ENCODE data around the gene DDAH2.

DDAH2 gene

DNA sequence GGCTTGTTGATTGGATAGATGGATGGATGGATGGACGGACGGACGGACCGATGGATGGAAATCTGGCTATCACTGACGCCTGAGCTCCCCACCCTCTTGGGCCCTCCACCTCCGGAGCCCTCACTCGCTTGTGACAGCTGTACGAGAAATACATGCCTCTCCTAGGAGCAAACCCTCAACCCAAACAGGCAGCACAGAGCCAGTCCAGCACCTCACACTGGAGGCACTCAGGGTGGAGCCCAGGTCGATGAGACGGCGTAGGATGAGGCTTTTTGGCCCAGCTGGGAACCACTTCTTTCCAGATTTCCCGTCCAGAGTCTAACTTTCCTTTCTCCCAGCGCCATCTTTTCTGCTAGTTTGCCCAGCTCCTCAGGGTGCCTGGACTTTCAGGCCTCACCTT lies 45.5 kb downstream of the DDAH2 start:
- no peak for DNase-seq
- Histone ChIP-seq H3K27ac (ENCODE audit: low read length) (no peak overlapping the region), H3K4me1 (ENCODE audit: insufficient read depth, low read length) (no peaks in the 10 kb centered on the region), H3K4me3 (ENCODE audit: low read depth in 1 of 2, low read length in 2 of 2) (no peak overlapping the region), H3K27me3 (ENCODE audit: insufficient read depth, low read length, poor library complexity) (no peaks in the 10 kb centered on the region), H3K9ac (ENCODE audit: low read depth, low read length) (no peak overlapping the region), H3K4me2 (ENCODE audit: insufficient read depth, low read length) (no peak overlapping the region), H3K79me2 (ENCODE audit: insufficient read depth, low read length) (no peaks in the 10 kb centered on the region), H2AFZ (ENCODE audit: low read depth, low read length) (no peak overlapping the region), H3K36me3 (ENCODE audit: insufficient read depth, low read length) (peaks cover 30% of the 10 kb centered on the region), H3K9me3 (ENCODE audit: insufficient read depth, low read length, severe bottlenecking) (no peaks in the 10 kb centered on the region), H4K20me1 (ENCODE audit: insufficient read depth, low read length) (no peaks in the 10 kb centered on the region)
- ATAC-seq (ENCODE audit: insufficient read depth, low read depth) = no peak
- TF ChIP-seq, protein P1, sequence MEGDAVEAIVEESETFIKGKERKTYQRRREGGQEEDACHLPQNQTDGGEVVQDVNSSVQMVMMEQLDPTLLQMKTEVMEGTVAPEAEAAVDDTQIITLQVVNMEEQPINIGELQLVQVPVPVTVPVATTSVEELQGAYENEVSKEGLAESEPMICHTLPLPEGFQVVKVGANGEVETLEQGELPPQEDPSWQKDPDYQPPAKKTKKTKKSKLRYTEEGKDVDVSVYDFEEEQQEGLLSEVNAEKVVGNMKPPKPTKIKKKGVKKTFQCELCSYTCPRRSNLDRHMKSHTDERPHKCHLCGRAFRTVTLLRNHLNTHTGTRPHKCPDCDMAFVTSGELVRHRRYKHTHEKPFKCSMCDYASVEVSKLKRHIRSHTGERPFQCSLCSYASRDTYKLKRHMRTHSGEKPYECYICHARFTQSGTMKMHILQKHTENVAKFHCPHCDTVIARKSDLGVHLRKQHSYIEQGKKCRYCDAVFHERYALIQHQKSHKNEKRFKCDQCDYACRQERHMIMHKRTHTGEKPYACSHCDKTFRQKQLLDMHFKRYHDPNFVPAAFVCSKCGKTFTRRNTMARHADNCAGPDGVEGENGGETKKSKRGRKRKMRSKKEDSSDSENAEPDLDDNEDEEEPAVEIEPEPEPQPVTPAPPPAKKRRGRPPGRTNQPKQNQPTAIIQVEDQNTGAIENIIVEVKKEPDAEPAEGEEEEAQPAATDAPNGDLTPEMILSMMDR (IDR thresholded peaks at IDR 0.05; ENCODE audit: borderline replicate concordance, extremely low read depth, low read length, poor library complexity, severe bottlenecking) = no peak
- TF ChIP-seq EZH2 (IDR thresholded peaks at IDR 0.05; ENCODE audit: borderline replicate concordance, low read depth, low read length, severe bottlenecking) = no peak

DNA sequence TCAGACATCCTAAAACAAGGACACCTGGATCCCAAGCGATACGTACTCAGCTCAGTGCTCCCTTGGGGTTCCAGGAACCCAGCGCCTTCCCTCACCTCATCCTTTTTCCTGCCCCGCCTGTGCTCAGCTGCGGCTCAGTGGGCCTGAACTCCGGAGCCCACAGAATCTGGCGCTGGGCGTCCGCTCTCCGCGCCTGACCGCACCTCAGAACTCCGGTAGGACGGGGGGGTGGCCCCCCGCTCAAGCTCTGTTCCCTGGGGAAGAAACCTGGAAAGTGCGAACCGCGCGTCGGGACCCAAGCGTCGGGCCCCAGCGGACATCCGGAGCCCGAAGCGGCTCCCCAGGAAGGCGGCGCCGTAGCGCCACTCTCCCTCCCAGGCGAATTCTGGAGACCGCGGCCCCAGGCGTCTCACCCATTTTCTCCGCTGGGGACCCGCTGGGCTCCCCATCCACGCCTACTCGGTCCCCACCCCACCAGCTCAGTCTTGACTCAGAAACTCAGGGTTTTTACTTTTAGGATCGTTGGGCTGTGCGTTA lies 47.9 kb downstream of the DDAH2 start:
- no peaks in the 10 kb centered on the region for H3K79me2 ChIP-seq (ENCODE audit: insufficient read depth, low read length)
- no peaks in the 10 kb centered on the region for H3K9me3 ChIP-seq (ENCODE audit: insufficient read depth, low read length, severe bottlenecking)
- peaks cover 7% of the 10 kb centered on the region; the same call in 1 of the 2 replicates for H3K36me3 ChIP-seq (ENCODE audit: insufficient read depth, low read length)
- no peaks in the 10 kb centered on the region for H3K27me3 ChIP-seq (ENCODE audit: insufficient read depth, low read length, poor library complexity)
- TF ChIP-seq, protein P1 (IDR thresholded peaks at IDR 0.05; ENCODE audit: borderline replicate concordance, extremely low read depth, low read length, poor library complexity, severe bottlenecking) = no peak
- no peak for TF ChIP-seq EZH2 (IDR thresholded peaks at IDR 0.05; ENCODE audit: borderline replicate concordance, low read depth, low read length, severe bottlenecking)
- H3K4me3 ChIP-seq (ENCODE audit: low read depth in 1 of 2, low read length in 2 of 2) = no peak overlapping the region
- no peaks in the 10 kb centered on the region for H4K20me1 ChIP-seq (ENCODE audit: insufficient read depth, low read length)
- H3K4me1 ChIP-seq (ENCODE audit: insufficient read depth, low read length) = no peaks in the 10 kb centered on the region
- no peak overlapping the region for H3K9ac ChIP-seq (ENCODE audit: low read depth, low read length)
- ATAC-seq (ENCODE audit: insufficient read depth, low read depth) (no peak), DNase-seq (no peak)
- H2AFZ ChIP-seq (ENCODE audit: low read depth, low read length) = no peak overlapping the region
- H3K27ac ChIP-seq (ENCODE audit: low read length) = no peak overlapping the region
- no peak overlapping the region for H3K4me2 ChIP-seq (ENCODE audit: insufficient read depth, low read length)

DNA sequence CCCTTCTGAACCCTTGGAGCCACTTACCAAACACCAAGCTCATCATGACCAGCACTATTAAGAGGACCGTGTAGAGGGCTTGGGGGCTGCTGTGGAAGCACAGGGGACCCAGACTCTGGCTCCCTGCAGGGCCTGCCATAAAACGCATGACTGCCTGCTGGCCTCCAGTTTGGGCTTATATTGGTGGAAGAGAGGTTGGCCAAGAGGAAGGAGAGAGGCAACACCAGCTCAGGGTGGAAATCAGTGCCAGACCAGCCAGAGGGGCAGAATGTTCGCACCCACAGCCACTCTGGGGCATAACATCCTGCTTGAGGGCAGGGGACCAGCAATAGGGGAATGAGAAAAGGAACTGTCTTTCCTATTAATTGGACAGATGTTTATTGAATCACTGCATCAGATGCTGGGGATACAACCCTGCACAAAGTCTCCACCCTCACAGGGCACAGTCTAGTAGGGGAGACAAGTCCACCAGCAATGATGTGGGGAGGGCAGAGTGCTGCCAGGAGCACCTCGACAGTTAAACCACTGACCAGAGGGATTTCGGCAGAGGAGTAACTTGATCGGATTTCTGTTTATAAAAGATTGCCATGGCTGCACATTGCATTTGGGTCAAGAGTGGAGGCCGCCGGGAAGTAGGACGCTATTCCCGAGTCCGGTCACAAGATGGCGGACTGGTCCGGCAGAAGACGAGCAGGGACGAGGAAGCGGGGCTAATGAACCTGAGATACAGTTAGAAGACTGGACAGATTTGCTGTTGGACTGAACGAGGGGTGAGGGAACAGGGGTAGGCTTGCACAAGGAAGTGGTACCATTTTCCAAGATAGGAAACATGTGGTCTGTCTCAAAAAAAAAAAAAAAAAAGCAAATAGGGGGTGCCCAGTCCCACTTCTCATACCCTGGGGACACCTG lies 48.6 kb downstream of the DDAH2 start, which contains the start of gene LY6G5C:
Gene LY6G5C (minus strand): TSS at position 842 of the 909 bp plus-strand sequence. CDS start 694 bp downstream, at position 148.
- no peak within 1 kb of the TSS for H2AFZ ChIP-seq (ENCODE audit: low read depth, low read length)

More for the DNA sequence above, 48.6 kb downstream of the DDAH2 start, which contains the start of gene LY6G5C:
- H3K36me3 ChIP-seq (ENCODE audit: insufficient read depth, low read length) = peaks cover 6% of the 10 kb centered on the region; the same call in 1 of the 2 replicates
- no peak within 1 kb of the TSS for H3K4me3 ChIP-seq (ENCODE audit: low read depth in 1 of 2, low read length in 2 of 2)
- no peaks in the 10 kb centered on the region for H4K20me1 ChIP-seq (ENCODE audit: insufficient read depth, low read length)
- no peak within 1 kb of the TSS for H3K4me2 ChIP-seq (ENCODE audit: insufficient read depth, low read length)
- peak; percentile 33 for DNase-seq
- no peak within 1 kb of the TSS for H3K27ac ChIP-seq (ENCODE audit: low read length)
- no peak for ATAC-seq (ENCODE audit: insufficient read depth, low read depth)
- H3K79me2 ChIP-seq (ENCODE audit: insufficient read depth, low read length) = no peaks in the 10 kb centered on the region
- H3K27me3 ChIP-seq (ENCODE audit: insufficient read depth, low read length, poor library complexity) = no peaks in the 10 kb centered on the region
- no peaks in the 10 kb centered on the region for H3K9me3 ChIP-seq (ENCODE audit: insufficient read depth, low read length, severe bottlenecking)
- H3K9ac ChIP-seq (ENCODE audit: low read depth, low read length) = no peak within 1 kb of the TSS
- TF ChIP-seq, protein P1 (IDR thresholded peaks at IDR 0.05; ENCODE audit: borderline replicate concordance, extremely low read depth, low read length, poor library complexity, severe bottlenecking) = peak; percentile 56
- no peak for TF ChIP-seq EZH2 (IDR thresholded peaks at IDR 0.05; ENCODE audit: borderline replicate concordance, low read depth, low read length, severe bottlenecking)
- H3K4me1 ChIP-seq (ENCODE audit: insufficient read depth, low read length) = no peaks in the 10 kb centered on the region

All from DND-41 (cell line).